AG09309 (cell line): ENCODE data around the gene EP400.

Experiments
- DNase-seq: peaks from one replicate; pipeline ENCODE4 v3.0.0-alpha.2; 2010; ENCODE audit warnings: low read depth
- H3K4me3 ChIP-seq: 2 replicates; pipeline ENCODE4 v1.5.1; 2011; ENCODE audit warnings: mild to moderate bottlenecking, low read depth, low read length, moderate library complexity; ENCODE audit not compliant: control insufficient read depth
- TF ChIP-seq, protein P1 (sequence below): IDR thresholded peaks from 2 replicates; pipeline ENCODE4 v1.5.1; 2011; ENCODE audit warnings: mild to moderate bottlenecking, low read depth, low read length, inconsistent platforms; ENCODE audit not compliant: insufficient read depth, control insufficient read depth; ENCODE audit errors: missing control alignments

The EP400 gene

DNA sequence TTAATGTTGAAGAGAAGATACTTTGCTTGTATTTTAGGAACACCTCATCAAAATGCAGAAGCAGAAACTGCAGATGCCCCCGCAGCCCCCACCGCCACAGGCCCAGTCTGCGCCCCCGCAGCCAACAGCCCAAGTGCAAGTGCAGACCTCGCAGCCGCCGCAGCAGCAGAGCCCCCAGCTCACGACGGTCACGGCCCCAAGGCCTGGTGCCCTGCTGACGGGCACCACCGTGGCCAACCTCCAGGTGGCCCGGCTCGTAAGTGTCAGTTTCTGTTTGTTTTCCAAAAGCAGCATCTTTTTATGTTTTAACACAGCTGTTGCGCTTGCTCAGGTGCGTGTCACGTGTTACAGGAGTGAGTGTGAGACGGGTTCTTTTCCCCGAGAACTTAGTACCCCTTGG, 114.9 kb downstream of the EP400 start:
- DNase-seq = no peak
- TF ChIP-seq, protein P1, sequence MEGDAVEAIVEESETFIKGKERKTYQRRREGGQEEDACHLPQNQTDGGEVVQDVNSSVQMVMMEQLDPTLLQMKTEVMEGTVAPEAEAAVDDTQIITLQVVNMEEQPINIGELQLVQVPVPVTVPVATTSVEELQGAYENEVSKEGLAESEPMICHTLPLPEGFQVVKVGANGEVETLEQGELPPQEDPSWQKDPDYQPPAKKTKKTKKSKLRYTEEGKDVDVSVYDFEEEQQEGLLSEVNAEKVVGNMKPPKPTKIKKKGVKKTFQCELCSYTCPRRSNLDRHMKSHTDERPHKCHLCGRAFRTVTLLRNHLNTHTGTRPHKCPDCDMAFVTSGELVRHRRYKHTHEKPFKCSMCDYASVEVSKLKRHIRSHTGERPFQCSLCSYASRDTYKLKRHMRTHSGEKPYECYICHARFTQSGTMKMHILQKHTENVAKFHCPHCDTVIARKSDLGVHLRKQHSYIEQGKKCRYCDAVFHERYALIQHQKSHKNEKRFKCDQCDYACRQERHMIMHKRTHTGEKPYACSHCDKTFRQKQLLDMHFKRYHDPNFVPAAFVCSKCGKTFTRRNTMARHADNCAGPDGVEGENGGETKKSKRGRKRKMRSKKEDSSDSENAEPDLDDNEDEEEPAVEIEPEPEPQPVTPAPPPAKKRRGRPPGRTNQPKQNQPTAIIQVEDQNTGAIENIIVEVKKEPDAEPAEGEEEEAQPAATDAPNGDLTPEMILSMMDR = no peak
- no peak overlapping the region for H3K4me3 ChIP-seq

DNA sequence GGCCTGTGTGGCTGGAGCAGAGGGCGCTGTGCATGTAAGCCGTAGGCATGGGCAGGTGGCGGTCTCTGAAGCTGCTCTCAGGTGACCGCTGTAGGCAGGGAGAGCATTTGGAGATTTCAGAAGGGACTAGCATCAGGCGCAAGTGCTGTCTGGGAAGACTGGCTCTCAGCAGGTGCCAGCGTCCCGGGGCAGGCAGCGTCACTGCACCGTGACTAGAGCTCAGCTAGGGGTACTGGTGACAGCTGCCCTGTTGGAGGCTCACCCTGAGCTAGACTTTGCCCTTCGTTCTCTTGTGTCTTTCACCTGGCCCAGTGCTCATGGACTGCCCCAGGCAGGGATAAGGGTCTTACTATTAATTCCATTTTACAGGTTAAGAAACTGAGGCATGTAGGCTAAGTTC, 115.5 kb downstream of the EP400 start:
- TF ChIP-seq, protein P1 = no peak
- H3K4me3 ChIP-seq = no peak overlapping the region
- no peak for DNase-seq

DNA sequence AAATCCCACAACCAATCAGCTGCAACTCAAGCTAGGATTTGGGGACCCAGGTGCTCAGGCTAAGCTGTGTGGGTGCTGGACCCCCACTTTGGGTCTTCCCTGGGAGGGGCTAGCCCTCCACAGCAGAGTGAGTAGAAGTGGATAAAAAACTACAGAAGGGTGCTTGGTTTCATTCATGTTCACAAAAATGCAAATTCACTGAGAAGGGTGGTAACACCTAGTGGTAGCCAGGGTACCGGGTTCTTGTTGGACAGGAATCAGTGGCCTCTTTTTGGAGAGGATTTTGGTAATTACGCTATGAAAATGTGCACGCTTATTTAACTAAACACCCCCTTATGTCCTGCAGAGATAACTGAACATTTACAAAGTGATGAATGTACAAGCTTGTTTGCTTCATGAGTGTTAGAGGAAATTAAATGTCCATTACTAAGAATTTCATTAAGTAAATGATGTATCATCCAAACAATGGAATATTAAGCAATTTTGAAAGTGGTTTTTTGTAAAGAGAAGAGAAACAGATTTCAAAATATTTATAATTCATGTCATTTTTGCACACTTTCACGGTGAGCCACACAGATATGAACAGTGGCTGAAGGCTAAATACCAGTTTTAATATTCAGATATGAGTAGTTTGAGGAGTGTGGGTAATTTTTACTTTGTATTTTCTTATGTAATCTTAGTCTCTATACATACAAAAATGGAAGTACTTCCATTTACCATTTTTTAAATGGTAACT, 116.0 kb downstream of the EP400 start:
- H3K4me3 ChIP-seq = no peak overlapping the region

DNA sequence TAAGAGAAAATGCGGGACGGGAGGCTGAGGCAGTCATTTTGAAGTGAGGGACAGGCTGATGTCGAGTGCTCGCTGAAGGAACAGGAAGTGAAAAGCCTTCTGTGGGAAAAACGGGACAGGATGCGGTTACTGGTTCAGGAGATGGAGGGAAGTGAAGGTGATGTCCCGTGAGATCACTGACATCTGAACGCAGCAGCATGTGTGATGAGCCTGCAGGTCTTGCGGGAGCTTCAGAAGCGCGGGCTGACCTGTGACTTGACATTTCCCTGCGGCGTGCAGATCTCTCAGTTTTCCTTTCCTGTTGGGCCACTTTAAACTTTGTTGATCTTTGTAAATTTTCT, 116.6 kb downstream of the EP400 start:
- TF ChIP-seq, protein P1 = no peak
- no peak for DNase-seq
- no peak overlapping the region for H3K4me3 ChIP-seq

More for the DNA sequence above, 116.0 kb downstream of the EP400 start:
- no peak for DNase-seq
- TF ChIP-seq, protein P1 = no peak

DNA sequence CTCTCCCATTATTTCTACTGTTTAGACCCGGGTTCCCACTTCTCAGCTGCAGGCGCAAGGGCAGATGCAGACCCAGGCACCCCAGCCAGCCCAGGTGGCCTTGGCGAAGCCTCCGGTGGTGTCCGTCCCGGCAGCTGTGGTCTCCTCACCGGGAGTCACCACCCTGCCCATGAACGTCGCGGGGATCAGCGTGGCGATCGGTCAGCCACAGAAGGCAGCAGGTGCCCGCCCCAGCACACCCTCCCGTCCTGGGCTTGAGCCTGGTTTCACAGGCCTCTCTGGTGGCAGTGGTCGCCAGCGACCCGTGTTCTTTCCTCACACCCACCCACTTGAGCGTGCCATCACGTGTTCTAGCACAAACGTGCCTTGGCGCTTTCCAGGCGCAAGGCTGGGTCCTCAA, 117.0 kb downstream of the EP400 start:
- TF ChIP-seq, protein P1 = no peak
- H3K4me3 ChIP-seq = no peak overlapping the region
- DNase-seq = no peak

DNA sequence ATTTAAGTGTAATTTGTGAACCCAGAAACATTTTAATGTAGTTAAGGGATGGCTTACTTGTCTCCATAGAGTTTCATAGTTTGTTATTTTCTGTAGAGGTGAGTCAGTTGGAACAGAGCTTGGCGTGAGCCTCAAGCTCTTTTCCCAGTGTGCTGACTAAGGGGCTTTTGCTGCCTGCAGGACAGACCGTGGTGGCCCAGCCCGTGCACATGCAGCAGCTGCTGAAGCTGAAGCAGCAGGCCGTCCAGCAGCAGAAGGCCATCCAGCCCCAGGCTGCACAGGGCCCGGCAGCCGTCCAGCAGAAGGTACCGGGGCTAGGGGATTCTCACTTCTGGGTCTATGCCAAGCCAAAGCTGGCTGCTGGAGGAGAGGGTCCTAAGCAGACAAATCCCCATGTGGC, 117.4 kb downstream of the EP400 start:
- DNase-seq = no peak
- H3K4me3 ChIP-seq = no peak overlapping the region
- TF ChIP-seq, protein P1 = no peak

DNA sequence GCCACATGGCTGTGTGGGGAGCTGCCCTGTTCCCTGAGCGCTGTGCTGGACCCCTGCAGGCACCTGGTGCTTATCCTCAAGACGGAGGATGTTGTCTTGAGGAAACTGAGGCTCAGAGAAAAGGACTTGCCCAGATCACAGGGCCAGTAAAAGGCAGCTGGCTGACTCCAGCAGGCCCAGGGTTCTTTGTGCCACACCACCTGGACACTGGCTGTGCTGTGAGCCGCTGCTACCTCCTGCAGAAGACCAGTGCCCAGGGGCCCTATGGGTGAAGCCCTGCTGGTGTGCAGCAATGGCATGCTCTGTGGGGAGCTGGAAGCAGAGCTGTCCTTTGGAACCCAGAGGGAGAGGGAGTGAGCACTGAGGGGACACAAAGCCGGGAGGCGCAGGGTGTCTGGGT, 118.5 kb downstream of the EP400 start:
- no peak overlapping the region for H3K4me3 ChIP-seq
- TF ChIP-seq, protein P1 = no peak
- no peak for DNase-seq
